A673 (cell line): ENCODE measurements around the gene DOK6.

ENCODE experiments used
- EZH2 ChIP-seq: fragments of 200-600 bp; sonication (generic); IDR thresholded peaks from 2 replicates; pipeline ENCODE4 v1.6.1; 2017; ENCODE audit warnings: borderline replicate concordance, low read depth, mild to moderate bottlenecking, mixed read lengths, antibody characterized with exemption, low read length; ENCODE audit not compliant: poor library complexity, severe bottlenecking
- TF ChIP-seq, protein P1 (sequence below): fragments of 300-800, 200-600 bp; sonication (generic); conservative IDR thresholded peaks from 2 replicates; pipeline ENCODE4 v1.5.1; 2017; ENCODE audit warnings: low read depth, mild to moderate bottlenecking, antibody characterized with exemption, low read length, moderate library complexity, mixed read lengths

- TF ChIP-seq, protein P1, sequence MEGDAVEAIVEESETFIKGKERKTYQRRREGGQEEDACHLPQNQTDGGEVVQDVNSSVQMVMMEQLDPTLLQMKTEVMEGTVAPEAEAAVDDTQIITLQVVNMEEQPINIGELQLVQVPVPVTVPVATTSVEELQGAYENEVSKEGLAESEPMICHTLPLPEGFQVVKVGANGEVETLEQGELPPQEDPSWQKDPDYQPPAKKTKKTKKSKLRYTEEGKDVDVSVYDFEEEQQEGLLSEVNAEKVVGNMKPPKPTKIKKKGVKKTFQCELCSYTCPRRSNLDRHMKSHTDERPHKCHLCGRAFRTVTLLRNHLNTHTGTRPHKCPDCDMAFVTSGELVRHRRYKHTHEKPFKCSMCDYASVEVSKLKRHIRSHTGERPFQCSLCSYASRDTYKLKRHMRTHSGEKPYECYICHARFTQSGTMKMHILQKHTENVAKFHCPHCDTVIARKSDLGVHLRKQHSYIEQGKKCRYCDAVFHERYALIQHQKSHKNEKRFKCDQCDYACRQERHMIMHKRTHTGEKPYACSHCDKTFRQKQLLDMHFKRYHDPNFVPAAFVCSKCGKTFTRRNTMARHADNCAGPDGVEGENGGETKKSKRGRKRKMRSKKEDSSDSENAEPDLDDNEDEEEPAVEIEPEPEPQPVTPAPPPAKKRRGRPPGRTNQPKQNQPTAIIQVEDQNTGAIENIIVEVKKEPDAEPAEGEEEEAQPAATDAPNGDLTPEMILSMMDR = no peak
- TF ChIP-seq EZH2 = no peak
These were observed 325.3 kb downstream of the DOK6 start for GRCh38 chr18:69725855-69726508.
